Activated CD8-positive, alpha-beta memory T cell treated with anti-CD3 and anti-CD28 coated beads for 48 hours (primary cell): ENCODE data around the gene SNTA1.
"Not testable (repeated sequence)": the region's sequence is repeated elsewhere in the genome, so short reads cannot be mapped to it uniquely, and the experiment has no call there.

ENCODE experiments used
- DNase-seq, 3 experiments: peaks; one replicate each; pipeline ENCODE4 v3.0.0-alpha.2; 2020; ENCODE audit warnings: low read depth in 2 of 3, low spot score in 2 of 3

SNTA1 gene

GRCh38 chr20:33466303-33466646, 22.7 kb upstream of the SNTA1 start:
- no peak for DNase-seq

GRCh38 chr20:33465481-33466302, 22.1 kb upstream of the SNTA1 start:
- no peak for DNase-seq

GRCh38 chr20:33464759-33465158, 21.2 kb upstream of the SNTA1 start:
- DNase-seq: not testable (repeated sequence)

GRCh38 chr20:33463332-33464101, 20.0 kb upstream of the SNTA1 start:
- DNase-seq: no peak

GRCh38 chr20:33460711-33461110, 17.1 kb upstream of the SNTA1 start:
- no peak for DNase-seq

GRCh38 chr20:33459599-33459998, 16.0 kb upstream of the SNTA1 start:
- DNase-seq: no peak

- peak; percentile 43 to 81 (median 81) for DNase-seq
Measured at GRCh38 chr20:33456916-33457642, 13.5 kb upstream of the SNTA1 start.

GRCh38 chr20:33450867-33451266, 7.3 kb upstream of the SNTA1 start:
- no peak for DNase-seq

- DNase-seq: no peak
Measured at GRCh38 chr20:33445881-33446625, 2.5 kb upstream of the SNTA1 start.

- no peak for DNase-seq
Measured at GRCh38 chr20:33444797-33445560, 1.4 kb upstream of the SNTA1 start.

GRCh38 chr20:33443006-33443511, 504 bp downstream of the SNTA1 start:
- peak in 1 of 3 experiments; percentile 5 for DNase-seq

- no peak for DNase-seq
Measured at GRCh38 chr20:33442136-33443005, 1.2 kb downstream of the SNTA1 start.

GRCh38 chr20:33441142-33441955, 2.2 kb downstream of the SNTA1 start:
- no peak for DNase-seq

GRCh38 chr20:33440562-33440961, 3.0 kb downstream of the SNTA1 start:
- not testable (repeated sequence) for DNase-seq

GRCh38 chr20:33438481-33438880, 5.1 kb downstream of the SNTA1 start:
- DNase-seq: no peak

GRCh38 chr20:33437141-33437911, 6.2 kb downstream of the SNTA1 start:
- no peak for DNase-seq

- no peak for DNase-seq
Measured at GRCh38 chr20:33434434-33434833, 9.1 kb downstream of the SNTA1 start.
